Cardiac muscle cell (in vitro differentiated cells and primary cell): ENCODE data around the gene USP24. TPM values are rescaled to one million over a fixed set of nuclear protein-coding genes. Genes with fewer than 3 reads are reported as not detected.

ENCODE experiments used
- DNase-seq, 2 donors: peaks; one replicate each; pipeline versions ENCODE4 v3.0.0 to v3.0.0-alpha.2; 2010 to 2017; ENCODE audit warnings: low read depth in 1 of 2, low spot score in 1 of 2
- H3K27ac ChIP-seq: fragments of 200-600 bp; sonication (generic); 2 replicates; pipeline ENCODE4 v1.5.1; 2016
- H3K27me3 ChIP-seq: fragments of 200-600 bp; sonication (generic); 2 replicates; pipeline ENCODE4 v1.6.0; 2016; ENCODE audit warnings: control low read depth
- H3K36me3 ChIP-seq: fragments of 200-600 bp; sonication (generic); 2 replicates; pipeline ENCODE4 v1.5.1; 2016; ENCODE audit warnings: control low read depth
- H3K4me1 ChIP-seq: fragments of 200-600 bp; sonication (generic); 2 replicates; pipeline ENCODE4 v1.8.1; 2017; ENCODE audit warnings: low read depth, mild to moderate bottlenecking, mixed run types
- H3K4me3 ChIP-seq: fragments of 200-600 bp; sonication (generic); 2 replicates; pipeline ENCODE4 v1.5.1; 2016; ENCODE audit warnings: mild to moderate bottlenecking
- H3K9me3 ChIP-seq: fragments of 200-600 bp; sonication (generic); 2 replicates; pipeline ENCODE4 v1.5.1; 2017; ENCODE audit warnings: low read depth, mild to moderate bottlenecking, control low read depth
- polyA plus RNA-seq: library from polyadenylated mRNA; unstranded; fragments of >200 nt; fragmentation: Nextera tagmentation; extraction: Ambion mirVana; gene quantifications from 2 replicates; pipeline ENCODE4 v1.2.1, GENCODE V29; 2016
- total RNA-seq: library from RNA; depleted of rRNA; stranded (reverse); fragments of >200 nt; gene quantifications from 2 replicates; pipeline ENCODE4 v1.2.3, GENCODE V29; 2016
- TF ChIP-seq, protein P1 (sequence below): IDR thresholded peaks from 2 replicates; pipeline ENCODE4 v1.5.1; 2012; ENCODE audit warnings: low read depth, mild to moderate bottlenecking, low read length

The USP24 gene
- total and polyA plus RNA-seq, 2 experiments from 2014 or later: 8.0 to 34.9 TPM

DNA sequence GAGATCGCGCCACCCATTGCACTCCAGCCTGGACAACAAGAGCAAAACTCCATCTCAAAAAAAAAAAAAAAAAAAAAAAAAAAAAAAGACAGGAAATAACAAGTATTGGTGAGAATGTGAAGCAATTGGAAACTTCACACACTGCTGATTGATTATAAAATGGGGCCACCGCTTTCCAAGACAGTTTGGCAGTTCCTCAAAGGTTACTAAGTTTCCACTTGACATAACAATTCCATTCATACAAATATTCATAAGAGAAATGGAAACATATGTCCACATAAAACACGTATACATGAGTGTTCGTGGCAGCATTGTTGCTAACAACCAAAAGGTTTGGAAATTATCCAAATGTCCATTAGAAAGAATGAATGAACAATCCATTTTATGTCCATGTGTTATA, 26.3 kb downstream of the USP24 start:
- peaks cover 4% of the 10 kb centered on the region for H3K4me1 ChIP-seq
- no peaks in the 10 kb centered on the region for H3K36me3 ChIP-seq
- no peak for DNase-seq
- no peaks in the 10 kb centered on the region for H3K27me3 ChIP-seq
- no peak overlapping the region for H3K27ac ChIP-seq
- peaks cover 2% of the 10 kb centered on the region for H3K9me3 ChIP-seq
- TF ChIP-seq, protein P1, sequence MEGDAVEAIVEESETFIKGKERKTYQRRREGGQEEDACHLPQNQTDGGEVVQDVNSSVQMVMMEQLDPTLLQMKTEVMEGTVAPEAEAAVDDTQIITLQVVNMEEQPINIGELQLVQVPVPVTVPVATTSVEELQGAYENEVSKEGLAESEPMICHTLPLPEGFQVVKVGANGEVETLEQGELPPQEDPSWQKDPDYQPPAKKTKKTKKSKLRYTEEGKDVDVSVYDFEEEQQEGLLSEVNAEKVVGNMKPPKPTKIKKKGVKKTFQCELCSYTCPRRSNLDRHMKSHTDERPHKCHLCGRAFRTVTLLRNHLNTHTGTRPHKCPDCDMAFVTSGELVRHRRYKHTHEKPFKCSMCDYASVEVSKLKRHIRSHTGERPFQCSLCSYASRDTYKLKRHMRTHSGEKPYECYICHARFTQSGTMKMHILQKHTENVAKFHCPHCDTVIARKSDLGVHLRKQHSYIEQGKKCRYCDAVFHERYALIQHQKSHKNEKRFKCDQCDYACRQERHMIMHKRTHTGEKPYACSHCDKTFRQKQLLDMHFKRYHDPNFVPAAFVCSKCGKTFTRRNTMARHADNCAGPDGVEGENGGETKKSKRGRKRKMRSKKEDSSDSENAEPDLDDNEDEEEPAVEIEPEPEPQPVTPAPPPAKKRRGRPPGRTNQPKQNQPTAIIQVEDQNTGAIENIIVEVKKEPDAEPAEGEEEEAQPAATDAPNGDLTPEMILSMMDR: no peak
- H3K4me3 ChIP-seq: no peak overlapping the region

DNA sequence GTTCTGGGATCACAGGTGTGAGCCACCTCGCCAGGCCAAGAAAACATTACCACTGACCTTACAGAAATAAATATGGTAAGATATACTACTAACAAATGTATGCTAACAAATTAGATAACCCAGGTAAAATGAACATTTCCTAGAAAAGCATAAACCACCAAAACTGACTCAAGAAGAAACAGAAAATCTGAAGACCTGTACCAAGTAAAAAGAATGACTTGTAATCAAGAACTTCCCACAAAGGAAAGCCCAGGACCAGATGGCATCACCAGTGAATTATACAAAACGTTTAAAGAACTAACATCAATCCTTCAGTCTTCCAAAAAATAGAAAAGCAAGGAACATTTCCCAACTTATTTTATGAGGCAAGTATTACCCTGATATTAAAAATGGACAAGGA, 29.3 kb downstream of the USP24 start:
- H3K36me3 ChIP-seq: no peaks in the 10 kb centered on the region
- H3K9me3 ChIP-seq: peaks cover 3% of the 10 kb centered on the region
- no peaks in the 10 kb centered on the region for H3K27me3 ChIP-seq
- H3K4me3 ChIP-seq: no peak overlapping the region
- DNase-seq: no peak
- H3K27ac ChIP-seq: no peak overlapping the region
- TF ChIP-seq, protein P1: no peak
- peaks cover 4% of the 10 kb centered on the region for H3K4me1 ChIP-seq

DNA sequence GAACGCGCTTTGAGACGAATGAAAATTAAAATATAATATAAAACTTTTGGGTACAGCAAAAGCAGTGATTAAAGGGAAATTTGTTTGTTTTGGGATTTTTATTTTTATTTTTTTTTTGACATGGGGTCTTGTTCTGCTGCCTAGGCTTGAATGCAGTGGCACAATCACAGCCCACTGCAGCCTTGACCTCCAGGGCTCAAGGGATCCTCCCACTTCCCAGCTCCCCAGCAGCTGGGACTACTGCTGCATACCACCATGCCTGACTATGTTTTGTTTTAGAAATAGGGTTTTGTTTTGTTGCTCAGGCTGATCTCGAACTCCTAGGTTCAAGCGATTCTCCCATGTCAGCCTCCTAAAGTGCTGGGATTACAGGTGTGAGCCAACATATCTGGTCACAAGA, 30.3 kb downstream of the USP24 start:
- no peak for DNase-seq

DNA sequence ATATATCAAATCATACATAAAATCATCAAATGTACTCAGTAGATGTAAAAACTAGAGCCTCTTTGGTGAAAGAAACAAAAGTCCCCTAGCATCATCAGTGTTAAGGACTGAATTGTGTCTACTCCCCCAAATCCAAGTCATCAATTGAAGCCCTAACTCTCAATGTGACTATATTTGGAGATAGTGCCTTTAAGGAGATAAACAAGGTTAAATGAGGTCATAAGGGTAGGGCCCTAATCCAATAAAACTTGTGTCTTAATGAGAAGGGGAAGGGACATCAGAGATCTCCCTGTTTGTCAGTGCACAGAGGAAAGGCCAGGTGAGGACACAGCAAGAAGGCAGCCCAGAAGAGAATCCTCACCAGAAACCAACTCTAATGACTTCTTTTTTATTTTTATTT, 33.5 kb downstream of the USP24 start:
- Histone ChIP-seq H3K27ac (no peak overlapping the region), H3K27me3 (no peaks in the 10 kb centered on the region), H3K4me3 (no peak overlapping the region), H3K4me1 (no peaks in the 10 kb centered on the region), H3K36me3 (no peaks in the 10 kb centered on the region), H3K9me3 (peaks cover 3% of the 10 kb centered on the region)
- DNase-seq: no peak
- TF ChIP-seq, protein P1: no peak

More for the DNA sequence above, 30.3 kb downstream of the USP24 start:
- TF ChIP-seq, protein P1: no peak
- H3K27me3 ChIP-seq: no peaks in the 10 kb centered on the region
- H3K4me3 ChIP-seq: no peak overlapping the region
- H3K9me3 ChIP-seq: peaks cover 3% of the 10 kb centered on the region
- H3K4me1 ChIP-seq: no peaks in the 10 kb centered on the region
- no peak overlapping the region for H3K27ac ChIP-seq
- no peaks in the 10 kb centered on the region for H3K36me3 ChIP-seq

DNA sequence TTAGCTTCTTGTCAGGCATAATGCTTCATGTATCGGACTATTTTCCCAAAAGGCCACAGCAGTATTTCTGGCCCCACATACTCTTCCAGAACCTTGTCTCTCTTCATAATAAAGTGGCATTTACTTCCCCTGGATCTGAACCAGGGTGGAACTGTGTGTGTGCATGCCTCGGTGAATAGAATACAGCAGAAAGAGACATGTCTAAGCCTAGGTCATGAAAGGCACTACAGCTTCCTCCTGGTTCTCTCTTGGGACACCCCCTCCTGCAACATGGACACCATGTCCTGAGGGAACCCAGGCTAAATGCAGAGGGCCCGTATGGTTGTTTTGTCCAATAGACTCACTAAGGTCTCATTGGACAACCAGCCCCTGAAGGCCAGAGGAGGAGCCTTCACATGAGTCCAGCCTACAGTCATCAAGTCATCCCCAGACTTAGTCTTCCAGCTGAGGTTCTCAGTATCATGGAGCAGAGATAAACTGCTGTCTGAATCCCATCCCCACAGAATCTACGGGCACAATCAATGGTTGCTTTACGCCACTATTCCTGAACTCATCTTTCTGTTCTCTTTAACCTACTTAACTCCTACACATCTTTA, 35.0 kb downstream of the USP24 start:
- DNase-seq: no peak
- H3K27me3 ChIP-seq: no peaks in the 10 kb centered on the region
- peaks cover 8% of the 10 kb centered on the region for H3K36me3 ChIP-seq
- peaks cover 3% of the 10 kb centered on the region for H3K9me3 ChIP-seq
- H3K4me3 ChIP-seq: no peak overlapping the region
- TF ChIP-seq, protein P1: no peak
- H3K27ac ChIP-seq: no peak overlapping the region
- no peaks in the 10 kb centered on the region for H3K4me1 ChIP-seq
